PC-3 (cell line): Measurements from ENCODE around the gene MAML2. TPM values are rescaled to one million over a fixed set of nuclear protein-coding genes. Genes with fewer than 3 reads are reported as not detected.

Experiments
- ATAC-seq: fragments of 200-7000 bp; cut with Tn5 transposase; 2 replicates; pipeline ENCODE4 v1.9.1; 2020; ENCODE audit warnings: mild to moderate bottlenecking, moderate library complexity
- BruUV-seq: library from RNA; stranded (reverse); fragments of 400-500 nt; replicated peaks from 2 replicates; lab custom pipeline; 2021; lab: Mats Ljungman, UMichigan
- CTCF ChIA-PET: fragments of 300-600 bp; sonication (Branson Sonifier 250); formaldehyde crosslinking; loops from one replicate; lab custom pipeline; 2022; ENCODE audit warnings: antibody characterized with exemption; lab: Charles Lee
- POLR2A ChIA-PET: fragments of 300-600 bp; sonication (Branson Sonifier 250); formaldehyde crosslinking; loops from one replicate; lab custom pipeline; 2022; ENCODE audit warnings: antibody characterized with exemption; ENCODE audit not compliant: unreplicated experiment; lab: Charles Lee
- DNase-seq: peaks from one replicate; pipeline ENCODE4 v3.0.0-alpha.2; 2015
- H2AFZ ChIP-seq: fragments of 300-600 bp; sonication (generic); 2 replicates; pipeline ENCODE4 v1.6.0; 2016; ENCODE audit warnings: antibody characterized with exemption, low read length
- H3F3A ChIP-seq: fragments of 300-600 bp; sonication (generic); one replicate; pipeline ENCODE4 v1.6.0; 2017; ENCODE audit warnings: antibody characterized with exemption, low read length, control low read depth, mild to moderate bottlenecking; ENCODE audit not compliant: unreplicated experiment
- H3K27ac ChIP-seq: fragments of 300-600 bp; sonication (generic); 2 replicates; pipeline ENCODE4 v1.5.1; 2016; ENCODE audit warnings: mild to moderate bottlenecking, low read length
- H3K27me3 ChIP-seq: fragments of 300-600 bp; sonication (generic); 2 replicates; pipeline ENCODE4 v1.6.1; 2016; ENCODE audit warnings: low read length, mixed read lengths
- H3K36me3 ChIP-seq: fragments of 300-600 bp; sonication (generic); 2 replicates; pipeline ENCODE4 v1.6.1; 2016; ENCODE audit warnings: low read depth, mixed run types, low read length, mixed read lengths
- H3K4me1 ChIP-seq: fragments of 300-600 bp; sonication (generic); 2 replicates; pipeline ENCODE4 v1.5.1; 2016; ENCODE audit warnings: low read length; ENCODE audit not compliant: insufficient read depth
- H3K4me2 ChIP-seq: fragments of 300-600 bp; sonication (generic); 2 replicates; pipeline ENCODE4 v1.6.0; 2016; ENCODE audit warnings: low read length
- H3K4me3 ChIP-seq: fragments of 300-600 bp; sonication (generic); 2 replicates; pipeline ENCODE4 v1.5.1; 2016; ENCODE audit warnings: mild to moderate bottlenecking, low read length, mixed read lengths
- H3K79me2 ChIP-seq: fragments of 300-600 bp; sonication (generic); 2 replicates; pipeline ENCODE4 v1.6.1; 2017; ENCODE audit warnings: low read length, mixed read lengths
- H3K9ac ChIP-seq: fragments of 300-600 bp; sonication (generic); 2 replicates; pipeline ENCODE4 v1.6.0; 2016; ENCODE audit warnings: mild to moderate bottlenecking, low read length
- H3K9me2 ChIP-seq: fragments of 300-600 bp; sonication (generic); replicated peaks from 2 replicates; pipeline ENCODE4 v1.6.1; 2016; ENCODE audit warnings: mixed run types, low read length, mixed read lengths
- H3K9me3 ChIP-seq: fragments of 300-600 bp; sonication (generic); 2 replicates; pipeline ENCODE4 v1.6.1; 2016; ENCODE audit warnings: low read length, mixed read lengths
- H4K20me1 ChIP-seq: fragments of 300-600 bp; sonication (generic); 2 replicates; pipeline ENCODE4 v1.6.1; 2016; ENCODE audit warnings: low read length, mixed read lengths
- EZH2 ChIP-seq: fragments of 300-600 bp; sonication (generic); IDR thresholded peaks from one replicate; pipeline ENCODE4 v1.6.1; 2017; ENCODE audit warnings: antibody characterized with exemption, mild to moderate bottlenecking, low read length; ENCODE audit not compliant: unreplicated experiment
- EZH2phosphoT487 ChIP-seq: fragments of 300-600 bp; sonication (generic); IDR thresholded peaks from 2 replicates; pipeline ENCODE4 v1.6.1; 2018; ENCODE audit warnings: mild to moderate bottlenecking, antibody characterized with exemption, low read length, borderline replicate concordance
- intact Hi-C: fragments of 100-400 bp; cut with micrococcal nuclease; formaldehyde crosslinking; loops from 2 replicates; pipeline ENCODE4 v1.9.0; 2023
- total RNA-seq: library from RNA; depleted of rRNA; stranded (reverse); fragments of >200 nt; gene quantifications from 2 replicates; pipeline ENCODE4 v1.2.3, GENCODE V29; 2014
- TF ChIP-seq, protein P1 (sequence below): fragments of 300-600 bp; sonication (generic); conservative IDR thresholded peaks from 2 replicates; pipeline ENCODE4 v1.5.1; 2017; ENCODE audit warnings: antibody characterized with exemption, low read depth, mild to moderate bottlenecking, low read length

MAML2 gene
- total RNA-seq, 1 experiment from 2014 or later = 10.9 TPM

DNA sequence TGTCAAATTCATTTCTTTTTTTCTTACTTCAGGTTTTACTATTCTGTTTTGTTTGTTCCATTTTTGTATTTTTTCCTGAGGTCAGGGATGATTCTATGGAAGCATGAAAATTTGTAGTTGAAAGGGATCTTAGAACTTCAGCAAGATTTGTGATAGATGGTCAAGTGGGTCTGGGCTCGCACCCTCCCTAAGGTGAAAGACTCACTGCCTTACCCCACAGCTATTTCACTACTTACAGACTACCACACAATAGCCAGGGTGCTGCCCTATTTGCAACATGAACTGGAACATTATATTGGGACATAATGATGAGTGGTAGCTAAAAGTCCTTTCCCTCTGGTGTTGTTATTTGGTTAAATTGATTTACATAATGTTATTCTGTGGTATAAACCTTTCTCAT lies 62.6 kb downstream of the MAML2 start:
- no TSS peak for BruUV-seq

GRCh38 chr11:96279896-96280290 lies 63.1 kb downstream of the MAML2 start:
- Histone ChIP-seq H3K27ac (peak overlapping the region; percentile 55), H3K36me3 (no peaks in the 10 kb centered on the region), H3K9me2 (no peaks in the 10 kb centered on the region), H3K9ac (no peak overlapping the region), H3K9me3 (no peaks in the 10 kb centered on the region), H2AFZ (no peak overlapping the region), H4K20me1 (no peaks in the 10 kb centered on the region), H3K4me2 (peak overlapping the region; percentile 35), H3K79me2 (no peaks in the 10 kb centered on the region), H3K27me3 (no peaks in the 10 kb centered on the region), H3K4me1 (peaks cover 35% of the 10 kb centered on the region), H3K4me3 (no peak overlapping the region), H3F3A (no peaks in the 10 kb centered on the region)
- TF ChIP-seq, protein P1, sequence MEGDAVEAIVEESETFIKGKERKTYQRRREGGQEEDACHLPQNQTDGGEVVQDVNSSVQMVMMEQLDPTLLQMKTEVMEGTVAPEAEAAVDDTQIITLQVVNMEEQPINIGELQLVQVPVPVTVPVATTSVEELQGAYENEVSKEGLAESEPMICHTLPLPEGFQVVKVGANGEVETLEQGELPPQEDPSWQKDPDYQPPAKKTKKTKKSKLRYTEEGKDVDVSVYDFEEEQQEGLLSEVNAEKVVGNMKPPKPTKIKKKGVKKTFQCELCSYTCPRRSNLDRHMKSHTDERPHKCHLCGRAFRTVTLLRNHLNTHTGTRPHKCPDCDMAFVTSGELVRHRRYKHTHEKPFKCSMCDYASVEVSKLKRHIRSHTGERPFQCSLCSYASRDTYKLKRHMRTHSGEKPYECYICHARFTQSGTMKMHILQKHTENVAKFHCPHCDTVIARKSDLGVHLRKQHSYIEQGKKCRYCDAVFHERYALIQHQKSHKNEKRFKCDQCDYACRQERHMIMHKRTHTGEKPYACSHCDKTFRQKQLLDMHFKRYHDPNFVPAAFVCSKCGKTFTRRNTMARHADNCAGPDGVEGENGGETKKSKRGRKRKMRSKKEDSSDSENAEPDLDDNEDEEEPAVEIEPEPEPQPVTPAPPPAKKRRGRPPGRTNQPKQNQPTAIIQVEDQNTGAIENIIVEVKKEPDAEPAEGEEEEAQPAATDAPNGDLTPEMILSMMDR = no peak
- no peak for TF ChIP-seq EZH2phosphoT487
- TF ChIP-seq EZH2 = no peak
- DNase-seq = no peak
- no TSS peak for BruUV-seq
- ChIA-PET POLR2A (no interaction called here), CTCF (interaction anchor here (0.5 to 1.3 kb wide), 4 partner anchors 13 to 431 kb away, joined by 3 to 6 read pairs (median 3); partner anchors contain the start of gene MAML2)
- intact Hi-C loops = no loop called here
- ATAC-seq = no peak

More for the DNA sequence above, 62.6 kb downstream of the MAML2 start:
- ChIA-PET CTCF (interaction anchor here (1.3 kb wide), 2 partner anchors 63 to 431 kb away, joined by 3 to 6 read pairs; partner anchors contain the start of gene MAML2), POLR2A (no interaction called here)
- no peak overlapping the region for H2AFZ ChIP-seq
- H3K36me3 ChIP-seq = no peaks in the 10 kb centered on the region
- no peaks in the 10 kb centered on the region for H4K20me1 ChIP-seq
- H3F3A ChIP-seq = no peaks in the 10 kb centered on the region
- no peaks in the 10 kb centered on the region for H3K27me3 ChIP-seq
- no peaks in the 10 kb centered on the region for H3K9me2 ChIP-seq
- H3K9ac ChIP-seq = no peak overlapping the region
- no peak for ATAC-seq
- H3K79me2 ChIP-seq = no peaks in the 10 kb centered on the region
- peak overlapping the region; percentile 55; the same call in 1 of the 2 replicates for H3K27ac ChIP-seq
- 0 out of 2 replicates have a peak overlapping the region, but pooled peaks have one; percentile 35 for H3K4me2 ChIP-seq
- no peaks in the 10 kb centered on the region for H3K9me3 ChIP-seq
- no peak for DNase-seq
- intact Hi-C loops = no loop called here
- no peak overlapping the region for H3K4me3 ChIP-seq
- H3K4me1 ChIP-seq = peaks cover 40% of the 10 kb centered on the region
- TF ChIP-seq EZH2phosphoT487 (no peak), EZH2 (no peak)
- TF ChIP-seq, protein P1 = no peak
